Neural crest cell (in vitro differentiated cells): ENCODE measurements around the gene UBE2E3. TPM values are rescaled to one million over a fixed set of nuclear protein-coding genes. Genes with fewer than 3 reads are reported as not detected.
"Not testable (repeated sequence)": the region's sequence is repeated elsewhere in the genome, so short reads cannot be mapped to it uniquely, and the experiment has no call there.

ENCODE experiments used
- DNase-seq: peaks from one replicate; pipeline ENCODE4 v3.0.0; 2021; ENCODE audit warnings: low read depth, mixed read lengths, low spot score
- H3K27ac Mint-ChIP-seq: one replicate; pipeline ENCODE4 v1.8.0; 2021; ENCODE audit warnings: mild to moderate bottlenecking, mixed read lengths; ENCODE audit not compliant: unreplicated experiment
- H3K27me3 Mint-ChIP-seq: 2 replicates; pipeline ENCODE4 v1.8.0; 2021; ENCODE audit warnings: low read depth, mild to moderate bottlenecking, mixed read lengths
- H3K36me3 Mint-ChIP-seq: 2 replicates; pipeline ENCODE4 v1.8.0; 2021; ENCODE audit warnings: low read depth, mild to moderate bottlenecking, mixed read lengths
- H3K4me1 Mint-ChIP-seq: 2 replicates; pipeline ENCODE4 v1.8.0; 2021; ENCODE audit warnings: mixed read lengths
- H3K4me3 Mint-ChIP-seq: one replicate; pipeline ENCODE4 v1.8.0; 2021; ENCODE audit warnings: mild to moderate bottlenecking, mixed read lengths
- H3K9me3 Mint-ChIP-seq: 2 replicates; pipeline ENCODE4 v1.8.0; 2021; ENCODE audit warnings: mixed read lengths
- CTCF ChIP-seq: fragments of 200-600 bp; sonication (generic); conservative IDR thresholded peaks from 2 replicates; pipeline ENCODE4 v1.5.0; 2021; ENCODE audit warnings: antibody characterized with exemption, mild to moderate bottlenecking
- total RNA-seq: library from RNA; stranded (reverse); gene quantifications from 2 replicates; pipeline ENCODE4 v1.2.1, GENCODE V29; 2021

UBE2E3 gene
- total RNA-seq, 1 donor from 2014 or later, result 228 TPM

GRCh38 chr2:181025004-181025403 lies 44.6 kb downstream of the UBE2E3 start:
- Mint-ChIP-seq H3K27ac (no peak overlapping the region), H3K4me1 (peaks cover 38% of the 10 kb centered on the region), H3K9me3 (peaks cover 2% of the 10 kb centered on the region), H3K27me3 (no peaks in the 10 kb centered on the region), H3K4me3 (no peak overlapping the region), H3K36me3 (no peaks in the 10 kb centered on the region)
- no peak for TF ChIP-seq CTCF
- DNase-seq, result no peak

GRCh38 chr2:181036445-181036844 lies 56.0 kb downstream of the UBE2E3 start:
- no peaks in the 10 kb centered on the region for H3K9me3 Mint-ChIP-seq
- H3K27me3 Mint-ChIP-seq, result no peaks in the 10 kb centered on the region
- H3K4me1 Mint-ChIP-seq, result peaks cover 10% of the 10 kb centered on the region
- peaks cover 12% of the 10 kb centered on the region for H3K36me3 Mint-ChIP-seq
- DNase-seq, result no peak
- no peak overlapping the region for H3K4me3 Mint-ChIP-seq
- no peak overlapping the region for H3K27ac Mint-ChIP-seq
- TF ChIP-seq CTCF, result no peak

DNA sequence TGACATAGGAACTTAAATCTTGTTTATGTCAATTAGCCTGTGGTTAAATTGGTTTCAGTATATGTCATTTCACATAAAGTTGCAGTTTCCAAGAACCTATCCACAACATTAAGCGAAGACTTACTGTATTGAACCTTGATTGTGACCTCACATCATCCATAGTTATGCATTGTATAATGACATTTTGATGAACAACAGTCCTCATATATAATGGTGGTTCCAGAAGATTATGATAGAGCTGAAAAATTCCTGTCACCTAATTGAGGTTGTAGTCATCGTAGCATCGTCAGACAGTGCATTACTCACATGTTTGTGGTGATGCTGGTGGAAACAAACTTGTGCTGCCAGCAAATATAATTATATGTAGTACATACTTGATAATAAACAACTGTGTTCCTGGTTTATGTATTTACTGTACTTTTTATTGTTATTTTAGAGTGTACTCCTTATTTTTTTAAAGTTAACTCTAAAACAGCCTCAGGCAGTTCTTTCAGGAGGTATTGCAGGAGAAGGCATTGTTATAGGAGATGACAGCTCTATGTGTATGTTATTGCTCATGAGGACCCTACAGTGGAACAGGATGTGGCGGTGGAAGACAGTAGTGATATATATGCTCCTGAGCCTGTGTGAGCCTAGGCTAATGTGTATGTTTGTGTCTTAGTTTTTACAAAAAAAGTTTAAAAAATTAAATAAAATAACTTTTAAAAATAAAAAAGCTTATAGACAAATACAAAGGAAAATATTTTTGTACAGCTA lies 56.6 kb downstream of the UBE2E3 start:
- Mint-ChIP-seq H3K4me1 (peaks cover 12% of the 10 kb centered on the region), H3K36me3 (peaks cover 9% of the 10 kb centered on the region), H3K4me3 (no peak overlapping the region), H3K9me3 (no peaks in the 10 kb centered on the region), H3K27me3 (no peaks in the 10 kb centered on the region), H3K27ac (no peak overlapping the region)
- no peak for DNase-seq
- no peak for TF ChIP-seq CTCF

DNA sequence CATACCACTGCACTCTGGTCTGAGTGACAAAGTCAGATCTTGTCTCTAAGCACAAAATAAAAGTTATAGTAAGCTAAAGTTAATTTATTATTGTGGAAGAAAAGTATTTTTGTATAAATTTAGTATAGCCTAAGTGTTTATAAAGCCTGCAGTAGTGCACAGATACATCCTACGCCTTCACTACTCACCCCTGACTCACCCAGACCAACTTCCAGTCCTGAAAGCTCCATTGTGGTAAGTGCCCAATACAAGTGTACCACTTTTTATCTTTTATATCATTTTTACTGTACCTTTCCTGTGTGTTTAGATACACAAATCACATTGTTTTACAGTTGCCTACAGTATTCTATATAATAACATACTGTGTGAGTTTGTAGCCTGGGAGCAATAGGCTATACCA lies 57.5 kb downstream of the UBE2E3 start:
- Mint-ChIP-seq H3K4me1 (peaks cover 14% of the 10 kb centered on the region), H3K27ac (no peak overlapping the region), H3K27me3 (no peaks in the 10 kb centered on the region), H3K4me3 (no peak overlapping the region), H3K9me3 (no peaks in the 10 kb centered on the region), H3K36me3 (peaks cover 5% of the 10 kb centered on the region)
- no peak for DNase-seq
- no peak for TF ChIP-seq CTCF

- Mint-ChIP-seq H3K27me3 (no peaks in the 10 kb centered on the region), H3K4me1 (peaks cover 14% of the 10 kb centered on the region), H3K4me3 (no peak overlapping the region), H3K9me3 (no peaks in the 10 kb centered on the region), H3K36me3 (peaks cover 3% of the 10 kb centered on the region), H3K27ac (no peak overlapping the region)
- TF ChIP-seq CTCF, result no peak
- no peak for DNase-seq
These were observed 58.4 kb downstream of the UBE2E3 start for GRCh38 chr2:181038796-181039195.

GRCh38 chr2:181040839-181041238 lies 60.4 kb downstream of the UBE2E3 start:
- H3K4me3 Mint-ChIP-seq, DNase-seq, H3K9me3 Mint-ChIP-seq, H3K27me3 Mint-ChIP-seq, H3K36me3 Mint-ChIP-seq, H3K27ac Mint-ChIP-seq: not testable (repeated sequence)
- peaks cover 11% of the 10 kb centered on the region for H3K4me1 Mint-ChIP-seq
